GM12891 (cell line): ENCODE results near the gene TAS1R3.

Source experiments
- POLR2A ChIP-seq: IDR thresholded peaks from 2 replicates; pipeline ENCODE4 v1.6.1; 2011; ENCODE audit warnings: low read depth, low read length, control low read depth
- POLR2AphosphoS5 ChIP-seq: IDR thresholded peaks from 2 replicates; pipeline ENCODE4 v1.6.1; 2011; ENCODE audit warnings: low read depth, low read length, control low read depth
- POU2F2 ChIP-seq: IDR thresholded peaks from 2 replicates; pipeline ENCODE4 v1.6.1; 2011; ENCODE audit warnings: low read depth, mild to moderate bottlenecking, control low read depth, low read length, moderate library complexity
- SPI1 ChIP-seq: IDR thresholded peaks from 2 replicates; pipeline ENCODE4 v1.6.1; 2011; ENCODE audit warnings: low read depth, low read length, control low read depth
- TAF1 ChIP-seq: IDR thresholded peaks from 2 replicates; pipeline ENCODE4 v1.6.1; 2011; ENCODE audit warnings: low read depth, low read length, control low read depth

GRCh38 chr1:1307261-1307922, 23.7 kb upstream of the TAS1R3 start:
- TF ChIP-seq POLR2A (no peak), POLR2AphosphoS5 (no peak), POU2F2 (no peak), TAF1 (no peak), SPI1 (no peak)
